Effector CD4-positive, alpha-beta T cell (primary cell): ENCODE results near the gene CD226.
"Not testable (repeated sequence)": the region's sequence is repeated elsewhere in the genome, so short reads cannot be mapped to it uniquely, and the experiment has no call there.

ENCODE experiments used
- DNase-seq: peaks from one replicate; pipeline ENCODE4 v3.0.0-alpha.2; 2020

The CD226 gene

GRCh38 chr18:69956057-69956456, 8.4 kb upstream of the CD226 start:
- no peak for DNase-seq

GRCh38 chr18:69954719-69955480, 7.2 kb upstream of the CD226 start:
- DNase-seq: no peak

- no peak for DNase-seq
These were observed 5.5 kb upstream of the CD226 start for GRCh38 chr18:69953191-69953590.

GRCh38 chr18:69951182-69951581, 3.5 kb upstream of the CD226 start:
- DNase-seq: no peak

- DNase-seq: no peak
These were observed 1.9 kb upstream of the CD226 start for GRCh38 chr18:69949538-69949936.

GRCh38 chr18:69948919-69949537, 1.4 kb upstream of the CD226 start:
- DNase-seq: no peak

GRCh38 chr18:69948256-69948655, 583 bp upstream of the CD226 start:
- DNase-seq: no peak

GRCh38 chr18:69946608-69947155, 991 bp downstream of the CD226 start:
- no peak for DNase-seq

- no peak for DNase-seq
These were observed 2.2 kb downstream of the CD226 start for GRCh38 chr18:69945220-69946114.

- no peak for DNase-seq
These were observed 3.2 kb downstream of the CD226 start for GRCh38 chr18:69944436-69944835.

GRCh38 chr18:69943021-69943420, 4.7 kb downstream of the CD226 start:
- DNase-seq: no peak

GRCh38 chr18:69941183-69941582, 6.5 kb downstream of the CD226 start:
- no peak for DNase-seq

- DNase-seq: not testable (repeated sequence)
These were observed 7.9 kb downstream of the CD226 start for GRCh38 chr18:69939812-69940211.

GRCh38 chr18:69936191-69936558, 11.5 kb downstream of the CD226 start:
- DNase-seq: no peak

GRCh38 chr18:69935319-69936190, 12.1 kb downstream of the CD226 start:
- DNase-seq: peak; percentile 73

GRCh38 chr18:69934601-69935265, 12.9 kb downstream of the CD226 start:
- no peak for DNase-seq

- DNase-seq: no peak
These were observed 18.5 kb downstream of the CD226 start for GRCh38 chr18:69929041-69929774.

GRCh38 chr18:69916412-69916811, 31.3 kb downstream of the CD226 start:
- DNase-seq: no peak

GRCh38 chr18:69908838-69909237, 38.8 kb downstream of the CD226 start:
- no peak for DNase-seq

- no peak for DNase-seq
These were observed 40.9 kb downstream of the CD226 start for GRCh38 chr18:69906765-69907164.

GRCh38 chr18:69900941-69901340, 46.7 kb downstream of the CD226 start:
- DNase-seq: no peak
